HG03442 (cell line): Measurements from ENCODE around the gene TSPO2.

Experiments
- ATAC-seq: cut with Tn5 transposase; IDR thresholded peaks from one replicate; pipeline ENCODE4 v1.9.1; 2021; ENCODE audit warnings: mild to moderate bottlenecking, moderate library complexity; ENCODE audit not compliant: unreplicated experiment

Gene TSPO2

GRCh38 chr6:41049955-41050354 is 7.7 kb downstream of the TSPO2 start:
- no peak for ATAC-seq

- ATAC-seq = no peak
These were observed 8.3 kb downstream of the TSPO2 start for GRCh38 chr6:41050536-41050935.

GRCh38 chr6:41051873-41052272 is 9.6 kb downstream of the TSPO2 start:
- ATAC-seq = no peak

- ATAC-seq = no peak
These were observed 10.8 kb downstream of the TSPO2 start, which contains the start of gene APOBEC2 for GRCh38 chr6:41053041-41053440. APOBEC2 (plus strand) TSS chr6:41053202; CDS start chr6:41053348, 146 bp downstream.

GRCh38 chr6:41054511-41054910 is 12.2 kb downstream of the TSPO2 start:
- ATAC-seq = no peak

- ATAC-seq = no peak
These were observed 12.9 kb downstream of the TSPO2 start for GRCh38 chr6:41055149-41055548.

- no peak for ATAC-seq
These were observed 14.7 kb downstream of the TSPO2 start for GRCh38 chr6:41056768-41057490.

- no peak for ATAC-seq
These were observed 16.5 kb downstream of the TSPO2 start for GRCh38 chr6:41058783-41059181.

GRCh38 chr6:41059556-41059955 is 17.3 kb downstream of the TSPO2 start:
- no peak for ATAC-seq

GRCh38 chr6:41061196-41061726 is 19.0 kb downstream of the TSPO2 start:
- no peak for ATAC-seq

GRCh38 chr6:41062056-41062455 is 19.8 kb downstream of the TSPO2 start:
- no peak for ATAC-seq

GRCh38 chr6:41063884-41064285 is 21.6 kb downstream of the TSPO2 start:
- ATAC-seq = no peak

- no peak for ATAC-seq
These were observed 22.6 kb downstream of the TSPO2 start for GRCh38 chr6:41064841-41065240.

- no peak for ATAC-seq
These were observed 23.3 kb downstream of the TSPO2 start for GRCh38 chr6:41065550-41066026.

- no peak for ATAC-seq
These were observed 24.6 kb downstream of the TSPO2 start for GRCh38 chr6:41066867-41067304.

GRCh38 chr6:41071501-41071922 is 29.2 kb downstream of the TSPO2 start:
- no peak for ATAC-seq

GRCh38 chr6:41071923-41072835 is 29.9 kb downstream of the TSPO2 start, which contains the start of gene OARD1:
OARD1 (minus strand) TSS chr6:41072356; CDS start chr6:41071634, 722 bp downstream.
- ATAC-seq = peak; percentile 65

- peak; percentile 57 for ATAC-seq
These were observed 30.6 kb downstream of the TSPO2 start, which contains the start of gene NFYA for GRCh38 chr6:41072836-41073202. NFYA (plus strand) TSS chr6:41072974; CDS start chr6:41079090, 6,116 bp downstream.

GRCh38 chr6:41073203-41073967 is 31.1 kb downstream of the TSPO2 start:
- ATAC-seq = peak; percentile 19

GRCh38 chr6:41073968-41074691 is 31.9 kb downstream of the TSPO2 start:
- no peak for ATAC-seq
